IPS-NIHi11 (cell line): ENCODE measurements around the gene GNG4.
A peak's percentile ranks its signal among the peaks of the same experiment; 100 is the strongest.

Source experiments
- DNase-seq: peaks from one replicate; pipeline ENCODE4 v3.0.0; 2012; ENCODE audit warnings: mixed read lengths, low spot score

Gene GNG4

DNA sequence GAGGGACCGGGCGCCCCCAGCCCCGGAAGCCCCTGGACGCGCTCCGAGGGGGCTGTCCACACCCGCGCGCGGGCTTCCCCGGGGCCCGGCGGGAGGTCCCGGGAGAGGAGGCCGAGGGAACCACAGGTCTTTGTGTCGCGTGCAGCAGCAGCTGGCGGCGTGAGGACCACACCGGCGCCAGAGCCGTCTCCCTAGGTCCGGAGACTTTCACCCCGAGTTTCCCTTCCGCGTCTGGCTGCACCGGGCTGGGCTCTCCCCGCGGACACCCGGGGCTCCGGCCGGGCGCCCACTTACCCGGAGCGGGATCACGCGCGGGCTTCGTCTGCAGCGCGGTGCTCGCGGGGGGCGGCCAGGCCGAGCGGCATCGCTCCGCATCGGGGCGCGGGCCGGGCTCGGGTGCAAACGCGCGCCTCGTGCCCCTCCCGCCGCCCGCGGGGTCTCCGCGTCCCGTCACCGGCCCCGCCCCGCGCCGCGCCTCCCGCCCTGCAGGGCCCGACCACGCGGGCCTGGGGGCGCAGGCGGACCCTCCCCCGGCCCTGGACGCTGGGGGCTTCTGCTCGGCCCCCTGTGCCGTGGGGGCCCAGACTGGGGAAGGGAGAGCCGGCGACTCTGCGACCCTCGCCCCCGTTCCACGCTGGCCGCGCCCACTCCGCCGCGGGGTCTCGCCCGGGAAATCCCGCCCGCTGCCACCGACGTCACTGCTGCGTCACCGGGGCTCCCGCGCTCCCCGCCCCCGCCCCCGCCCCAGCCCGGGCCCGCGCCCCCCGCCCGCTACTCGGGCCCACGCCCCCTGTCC, at the start of gene GNG4:
Gene GNG4, minus strand, starts transcription at position 417 of the 796 bp plus-strand sequence. CDS start 65,946 bp downstream, outside the sequence.
- peak; percentile 86 for DNase-seq

DNA sequence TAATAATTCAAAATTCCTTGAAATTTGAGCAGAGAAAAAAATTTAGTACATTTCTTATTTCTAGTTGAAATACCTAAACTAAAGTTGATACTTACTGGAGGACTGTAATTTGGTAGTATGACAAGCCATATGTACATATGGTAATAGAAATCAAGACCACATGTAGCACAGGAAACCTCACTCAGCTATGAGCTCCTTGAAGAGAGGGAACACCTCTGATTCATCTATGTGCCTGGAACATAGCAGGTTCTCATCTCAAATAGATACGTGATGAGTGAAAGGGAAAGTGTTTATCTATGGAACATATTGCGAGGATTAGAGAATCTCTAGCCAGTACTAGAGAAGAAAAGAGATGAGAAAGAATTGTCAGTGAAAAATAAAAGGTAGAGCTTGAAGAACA, 47.9 kb upstream of the GNG4 start:
- DNase-seq, result no peak

DNA sequence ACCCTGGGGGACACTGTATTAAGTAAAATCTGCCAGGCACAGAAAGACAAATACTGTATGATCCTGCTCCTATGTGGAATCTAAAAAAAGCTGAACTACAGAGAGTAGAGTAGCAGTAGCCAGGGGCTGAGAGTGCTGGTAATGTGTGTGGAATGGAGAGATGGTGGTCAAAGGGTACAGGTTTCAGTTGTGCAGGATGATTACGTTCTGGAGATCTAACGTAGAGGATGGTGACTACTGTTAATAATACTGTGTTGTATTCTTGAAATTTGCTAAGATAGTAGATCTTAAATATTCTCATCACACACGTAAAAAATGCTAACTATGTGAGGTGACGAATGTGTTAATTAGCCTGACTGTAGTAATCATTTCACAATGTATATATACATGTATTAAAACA, 39.8 kb upstream of the GNG4 start:
- DNase-seq, result no peak

DNA sequence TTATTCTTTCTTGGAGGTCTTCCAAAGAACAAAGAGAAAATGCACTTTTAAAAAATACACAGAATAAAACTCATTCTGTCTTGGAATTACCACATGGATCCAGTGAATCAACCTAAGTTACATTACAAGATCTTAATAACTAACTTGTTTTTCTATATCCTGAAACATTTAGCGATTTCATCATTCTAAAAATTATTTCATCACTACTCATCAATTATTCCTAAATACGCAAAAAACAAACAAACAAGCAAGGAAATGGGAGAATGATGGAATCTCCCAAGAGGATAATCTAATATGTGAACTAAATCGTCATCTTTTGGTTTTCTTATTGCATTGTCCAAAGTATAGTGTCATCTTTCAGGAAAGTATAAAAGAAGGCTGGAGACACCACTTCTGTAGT, 38.5 kb upstream of the GNG4 start:
- no peak for DNase-seq

DNA sequence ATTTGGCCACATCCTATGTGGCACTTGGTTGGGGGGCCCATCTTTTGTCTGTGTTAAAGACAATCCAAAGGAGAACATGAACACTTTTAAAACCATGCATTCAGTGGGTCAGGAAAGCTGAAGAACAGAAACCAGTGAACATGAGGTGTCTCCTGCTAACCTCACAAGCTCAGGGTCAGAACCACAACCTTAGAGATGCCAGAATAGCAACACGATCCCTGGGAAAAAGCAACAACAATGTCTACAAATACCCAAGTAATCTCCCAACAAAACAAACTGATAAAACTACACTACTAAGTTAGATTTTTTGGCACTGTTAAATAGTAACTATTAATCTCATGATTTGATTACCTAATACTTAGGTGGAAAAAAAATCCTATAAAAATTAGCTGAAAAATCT, 34.1 kb upstream of the GNG4 start:
- no peak for DNase-seq

DNA sequence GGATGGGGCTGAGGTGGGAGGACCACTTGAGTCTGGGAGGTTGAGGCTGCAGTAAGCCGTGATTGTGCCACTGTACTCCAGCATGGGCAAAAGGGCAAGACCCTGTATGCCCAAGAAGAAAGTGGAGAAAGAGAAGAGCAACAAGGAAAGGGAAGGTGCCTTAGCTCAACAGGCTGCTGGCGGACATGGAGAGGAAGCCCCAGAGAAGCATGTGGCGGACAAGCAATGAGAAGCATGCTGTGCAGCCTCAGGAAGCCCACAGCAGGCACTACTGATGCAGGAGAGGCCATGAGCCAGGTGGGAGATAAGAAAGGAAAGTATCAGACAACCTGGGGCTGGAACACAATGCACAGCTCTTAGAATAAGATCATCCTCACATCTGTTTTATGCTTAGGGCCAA, 32.6 kb upstream of the GNG4 start:
- DNase-seq, result no peak

DNA sequence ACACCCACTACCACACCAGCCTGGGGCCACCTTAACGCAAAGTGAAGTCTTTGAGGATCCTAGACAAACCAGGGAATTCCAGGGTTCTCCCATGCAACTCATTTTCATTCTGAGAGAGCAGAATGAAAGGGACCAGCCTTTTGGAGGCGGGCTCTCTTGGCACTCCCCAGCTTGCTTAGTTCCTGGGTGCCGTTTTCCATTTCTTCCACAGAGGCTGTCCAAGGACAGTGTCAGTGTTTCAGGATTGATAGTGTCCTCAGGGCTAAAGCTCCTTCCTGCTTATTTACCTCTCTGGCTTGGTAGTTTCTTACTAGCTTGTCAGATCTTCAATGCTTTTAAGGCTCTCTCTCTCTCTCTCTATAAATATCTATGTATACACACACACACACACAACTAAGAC, 30.1 kb upstream of the GNG4 start:
- DNase-seq, result no peak

DNA sequence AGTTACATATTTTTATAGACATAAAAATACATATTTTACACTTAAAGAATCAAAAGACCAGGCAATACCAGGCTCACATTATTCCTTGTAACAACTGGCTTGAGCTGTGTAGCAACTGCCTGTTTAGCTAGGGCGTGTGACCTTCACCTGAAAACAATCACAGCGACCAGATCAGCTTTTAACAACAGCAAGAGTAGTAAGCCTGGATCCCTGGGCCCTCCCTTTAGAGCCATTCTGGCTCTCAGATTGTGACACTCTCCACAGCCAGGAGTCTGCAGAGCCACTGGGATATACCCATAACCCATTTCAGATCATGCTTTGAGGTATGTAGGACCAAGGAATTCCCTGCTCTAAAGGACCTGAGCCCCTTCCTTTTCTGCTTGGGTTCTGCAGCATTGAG, 29.4 kb upstream of the GNG4 start:
- DNase-seq, result no peak

DNA sequence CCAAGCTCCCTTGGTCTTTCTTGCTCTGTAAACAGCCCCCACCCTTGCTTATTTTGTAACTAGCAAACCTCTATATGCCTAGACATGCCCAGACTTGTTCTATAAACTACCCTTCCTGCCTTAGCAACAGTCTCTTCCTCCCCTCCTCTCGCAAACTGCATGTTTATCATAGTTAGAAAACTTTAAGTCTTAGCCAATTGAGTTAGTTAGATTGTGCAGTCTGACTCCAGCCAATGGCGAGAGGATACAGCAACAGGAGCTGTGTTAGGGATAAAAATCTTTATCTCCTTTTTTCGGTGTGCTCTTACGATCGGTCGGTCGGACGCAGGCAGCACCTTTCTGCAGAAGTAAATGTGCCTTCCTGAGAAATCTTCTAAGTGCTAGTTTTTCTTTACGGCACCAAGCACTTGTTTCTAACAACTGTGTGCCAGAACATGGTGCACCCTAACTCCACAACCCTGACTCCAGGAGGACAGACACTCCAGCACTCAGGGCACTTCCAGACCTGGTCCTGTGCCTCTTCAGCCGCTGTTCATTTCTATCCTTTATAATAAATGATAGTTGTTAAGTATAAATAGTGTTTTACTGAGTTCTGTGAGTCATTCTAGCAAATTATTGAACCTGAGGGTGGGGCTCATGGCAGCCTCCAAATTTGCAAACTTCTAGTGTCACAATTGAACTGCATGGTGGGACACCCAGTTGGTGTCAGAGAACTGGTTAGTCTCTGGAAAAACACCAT, 25.7 kb upstream of the GNG4 start:
- no peak for DNase-seq

DNA sequence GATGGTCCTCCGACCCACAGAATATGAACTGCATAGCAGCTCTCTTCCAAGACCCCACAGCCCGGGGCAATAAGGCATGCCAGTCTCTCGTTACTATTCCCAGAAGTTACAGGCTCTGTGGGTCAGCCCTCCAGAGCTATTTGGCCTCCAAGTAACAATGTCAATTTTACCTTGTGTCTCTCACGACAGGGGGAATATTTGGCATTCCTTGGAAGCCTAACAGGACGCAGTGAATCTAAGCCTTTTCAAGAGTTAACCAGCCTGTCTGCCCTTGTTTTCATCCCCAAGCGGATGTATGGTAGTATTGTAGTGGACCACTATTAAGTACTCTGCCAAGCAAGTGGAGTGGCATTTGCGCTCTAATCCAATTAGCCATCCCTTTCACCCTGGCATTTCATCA, 24.4 kb upstream of the GNG4 start:
- DNase-seq, result no peak

DNA sequence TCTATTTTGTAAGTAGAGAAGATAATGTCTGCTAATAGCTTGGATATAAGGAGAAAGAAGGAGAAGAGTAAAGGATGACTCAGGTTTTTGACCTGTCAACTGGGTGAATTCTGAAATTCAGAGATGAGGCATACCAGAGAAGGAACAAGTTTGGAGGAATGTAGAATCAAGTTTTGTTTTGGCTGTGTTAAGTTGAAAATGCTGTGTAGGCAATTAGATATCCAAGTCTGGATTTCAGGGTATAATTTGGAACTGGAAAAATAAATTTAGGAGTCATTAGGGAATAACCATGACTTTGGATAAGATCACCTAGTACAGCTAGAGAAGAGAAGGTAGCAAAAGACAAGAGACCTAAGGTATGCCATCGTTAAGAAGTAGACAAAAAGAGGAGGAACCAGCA, 22.4 kb upstream of the GNG4 start:
- no peak for DNase-seq

DNA sequence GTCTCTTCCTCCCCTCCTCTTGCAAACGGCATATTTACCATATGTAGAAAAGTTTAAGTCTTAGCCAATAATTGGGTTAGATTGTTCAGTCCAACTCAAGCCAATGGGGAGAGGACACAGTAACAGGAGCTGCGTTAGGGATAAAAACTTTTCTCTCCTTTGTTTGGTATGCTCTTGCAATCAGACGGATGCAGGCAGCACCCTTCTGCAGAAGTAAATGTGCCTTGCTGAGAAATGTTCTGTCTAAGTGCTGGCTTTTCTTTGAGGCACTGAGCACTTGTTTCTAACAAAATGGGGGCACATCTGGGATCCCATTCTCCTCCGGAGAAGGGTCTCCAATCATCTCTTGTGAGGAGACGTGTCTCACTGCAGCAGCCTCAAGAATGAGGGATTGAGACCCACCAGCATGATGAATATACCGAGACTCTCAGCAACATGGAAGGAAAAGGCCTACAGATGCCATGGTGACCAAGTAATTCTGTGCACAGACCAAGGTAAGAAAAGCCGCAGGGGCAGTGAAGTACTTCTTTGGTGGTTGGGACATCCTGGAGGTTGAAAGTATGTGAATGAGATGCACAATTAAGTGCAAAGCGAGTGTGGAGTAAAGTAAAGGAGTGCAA, 20.7 kb upstream of the GNG4 start:
- DNase-seq, result no peak

DNA sequence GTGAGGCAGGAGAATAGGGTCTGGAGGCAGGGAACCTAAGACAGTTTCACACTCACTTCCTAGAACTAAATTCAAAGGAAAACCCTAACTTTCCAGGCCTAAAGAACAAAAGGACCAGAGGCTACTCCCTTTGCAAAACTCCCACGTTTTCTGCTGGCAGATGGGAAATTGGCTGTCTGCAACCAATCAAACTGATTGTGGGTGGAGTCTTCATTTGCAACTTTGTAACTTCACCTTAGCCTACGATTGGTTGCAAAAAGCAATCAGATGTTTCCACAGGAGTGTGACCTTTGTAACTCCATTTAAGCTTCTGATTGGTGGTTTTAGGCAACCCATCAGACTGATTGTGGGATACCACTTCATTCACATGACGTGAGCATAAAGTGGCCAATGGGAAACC, 19.7 kb upstream of the GNG4 start:
- no peak for DNase-seq

DNA sequence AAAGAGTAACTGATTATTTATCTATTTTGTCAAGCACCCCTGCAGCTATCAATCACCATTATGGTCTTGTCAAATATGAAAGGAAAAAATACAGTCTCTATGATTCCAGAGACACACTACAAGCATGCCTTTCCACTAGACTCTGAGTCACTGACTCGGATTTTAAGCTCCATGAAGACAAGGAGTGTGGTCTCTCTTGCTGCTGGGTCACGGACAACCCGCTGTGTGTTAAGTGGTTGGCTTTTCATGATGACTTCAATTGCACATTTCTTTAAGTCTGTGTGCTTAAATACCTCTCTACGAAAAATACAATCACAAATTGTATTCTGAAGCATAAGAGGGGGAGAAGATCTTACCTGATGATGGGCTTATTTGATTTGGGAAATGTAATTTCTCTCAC, 14.0 kb upstream of the GNG4 start:
- no peak for DNase-seq

DNA sequence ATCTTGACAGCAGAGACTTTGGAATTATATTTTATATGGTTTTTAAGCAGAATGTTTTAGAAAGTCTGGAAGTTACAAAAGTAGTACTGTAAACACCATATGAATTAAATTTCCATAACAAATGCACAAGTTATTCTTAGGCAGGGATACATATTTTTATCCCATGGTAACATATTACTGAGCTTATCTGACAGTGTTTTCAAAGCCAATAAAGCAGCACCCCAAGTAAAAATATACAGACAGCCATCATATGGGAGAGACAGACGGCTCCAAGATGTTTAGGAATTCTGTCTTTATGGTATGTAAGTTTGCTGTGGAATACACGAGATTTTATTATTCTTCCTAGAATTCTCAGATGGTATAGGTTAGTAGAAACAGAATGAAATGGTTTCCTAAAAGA, 12.0 kb upstream of the GNG4 start:
- DNase-seq, result no peak

DNA sequence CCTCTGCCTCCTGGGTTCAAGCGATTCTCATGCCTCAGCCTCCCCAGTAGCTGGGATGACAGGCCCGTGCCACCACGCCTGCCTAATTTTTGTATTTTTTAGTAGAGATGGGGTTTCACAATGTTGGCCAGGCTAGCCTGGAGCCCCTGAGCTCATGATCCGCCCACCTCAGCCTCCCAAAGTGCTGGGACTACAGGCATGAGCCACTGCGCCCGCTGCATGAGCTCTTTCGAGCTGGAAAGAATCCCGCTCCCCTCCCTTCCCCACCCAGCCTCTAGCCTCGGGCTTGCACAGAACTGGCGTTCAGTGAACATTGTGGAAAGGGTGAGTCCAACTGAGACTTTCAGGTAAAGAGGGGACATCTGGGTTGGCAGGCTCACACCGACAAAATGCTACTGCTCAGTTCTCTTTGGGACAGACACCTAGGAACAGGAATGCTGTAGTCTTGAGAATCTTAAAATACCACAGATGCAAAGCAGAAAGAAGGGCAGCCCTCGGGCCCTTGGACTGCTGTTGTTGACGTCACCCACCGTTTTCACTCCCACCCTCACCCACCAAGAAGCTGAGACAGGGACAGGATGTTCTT, 9.7 kb upstream of the GNG4 start:
- no peak for DNase-seq

DNA sequence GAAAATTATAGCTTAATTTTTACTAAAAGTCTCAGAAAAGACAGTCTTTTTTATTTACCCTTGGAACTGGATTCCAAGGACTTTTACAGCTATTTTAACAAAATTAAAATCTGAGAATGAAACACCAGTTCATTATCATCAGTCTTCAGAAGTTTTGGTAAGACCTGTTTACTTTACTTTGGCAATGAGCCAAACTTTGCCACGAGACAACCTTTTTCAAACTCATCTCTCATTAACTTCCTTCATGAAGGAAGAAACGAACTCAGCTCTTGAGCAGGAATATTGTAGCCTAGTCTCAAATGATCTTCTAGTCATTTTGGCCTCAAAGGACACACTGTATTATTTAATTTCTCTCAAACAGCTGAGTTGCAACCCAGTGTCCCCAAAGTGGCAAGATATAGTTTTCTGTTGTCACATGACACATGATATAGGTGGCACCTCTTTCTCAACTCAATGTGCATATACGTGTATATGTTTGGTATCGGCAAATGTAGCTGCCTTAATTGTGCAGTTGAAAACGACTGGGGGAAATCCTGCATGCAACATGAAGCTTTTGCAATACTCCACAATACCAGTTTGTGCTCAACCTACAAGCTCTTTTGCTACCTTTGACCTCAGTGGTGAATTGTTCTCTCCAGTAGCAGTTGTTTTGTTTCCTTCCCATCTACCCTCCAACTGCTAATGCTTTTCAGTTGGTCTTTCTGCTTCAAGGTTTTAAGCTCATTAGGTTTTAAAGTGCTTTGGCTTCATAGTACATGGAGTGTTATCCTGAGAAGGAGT, 8.4 kb upstream of the GNG4 start:
- DNase-seq, result no peak

DNA sequence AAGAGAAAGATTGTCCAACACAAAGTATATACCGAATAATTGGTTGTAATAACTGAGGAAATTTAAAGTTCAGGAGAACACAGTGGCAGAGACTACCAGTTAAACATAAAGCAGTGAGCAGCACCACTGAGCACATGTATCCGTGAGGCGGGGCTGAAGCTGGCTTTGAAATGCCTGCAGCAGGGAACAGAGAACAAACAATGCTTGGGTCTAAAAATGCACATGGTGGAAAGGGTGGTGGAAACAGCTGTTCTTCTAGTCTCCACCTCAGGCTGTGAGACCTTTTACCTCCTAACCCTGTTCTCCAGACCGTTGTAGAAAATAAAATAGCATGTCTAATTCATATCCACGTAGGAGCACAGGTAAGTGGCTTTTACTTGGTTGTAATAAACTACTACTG, 7.7 kb upstream of the GNG4 start:
- no peak for DNase-seq

DNA sequence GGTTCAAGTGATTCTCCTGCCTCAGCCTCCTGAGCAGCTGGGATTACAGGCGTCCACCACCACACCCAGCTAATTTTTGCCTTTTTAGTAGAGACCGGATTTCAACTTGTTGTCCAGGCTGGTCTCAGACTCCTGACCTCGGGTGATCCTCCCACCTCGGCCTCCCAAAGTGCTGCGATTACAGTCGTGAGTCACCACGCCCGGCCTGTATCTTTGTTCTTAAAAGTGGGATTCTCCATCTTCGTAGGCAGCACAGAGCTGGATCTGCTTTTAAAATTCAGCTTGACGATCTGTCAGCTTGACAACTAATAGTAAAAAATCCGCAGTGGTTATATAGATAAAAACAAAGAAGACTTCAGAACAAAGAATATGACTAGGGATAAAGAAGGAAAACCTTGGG, 2.8 kb upstream of the GNG4 start:
- no peak for DNase-seq

DNA sequence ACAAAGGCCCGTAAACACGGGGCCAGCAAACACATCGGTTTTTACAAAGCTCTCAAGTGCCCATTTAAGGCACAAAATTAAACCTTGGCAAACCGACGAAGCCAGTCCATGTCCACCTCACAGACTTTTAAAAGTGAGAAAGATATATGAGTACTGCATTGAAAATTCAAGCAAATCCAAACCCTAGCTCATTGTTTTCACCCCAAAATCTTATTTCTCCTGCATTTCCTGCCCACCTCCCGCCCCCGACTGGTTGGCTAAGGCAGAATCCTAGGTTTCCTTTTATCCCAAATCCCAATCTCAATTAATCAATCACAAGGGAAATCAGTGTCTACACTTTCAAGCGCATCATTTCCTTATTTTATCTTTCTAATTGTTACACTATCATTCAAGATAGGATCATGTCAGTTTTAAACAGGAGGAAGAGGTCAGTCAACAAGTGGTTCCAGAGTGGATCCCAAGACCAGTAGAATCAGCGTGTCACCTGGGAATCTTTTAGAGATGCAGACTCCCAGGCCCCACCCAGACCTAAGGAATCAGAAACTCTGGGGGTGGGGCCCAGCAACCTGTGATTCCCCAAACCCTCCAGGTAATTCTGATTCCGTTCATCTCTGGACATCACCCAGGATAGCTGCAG, 1.7 kb upstream of the GNG4 start:
- no peak for DNase-seq

DNA sequence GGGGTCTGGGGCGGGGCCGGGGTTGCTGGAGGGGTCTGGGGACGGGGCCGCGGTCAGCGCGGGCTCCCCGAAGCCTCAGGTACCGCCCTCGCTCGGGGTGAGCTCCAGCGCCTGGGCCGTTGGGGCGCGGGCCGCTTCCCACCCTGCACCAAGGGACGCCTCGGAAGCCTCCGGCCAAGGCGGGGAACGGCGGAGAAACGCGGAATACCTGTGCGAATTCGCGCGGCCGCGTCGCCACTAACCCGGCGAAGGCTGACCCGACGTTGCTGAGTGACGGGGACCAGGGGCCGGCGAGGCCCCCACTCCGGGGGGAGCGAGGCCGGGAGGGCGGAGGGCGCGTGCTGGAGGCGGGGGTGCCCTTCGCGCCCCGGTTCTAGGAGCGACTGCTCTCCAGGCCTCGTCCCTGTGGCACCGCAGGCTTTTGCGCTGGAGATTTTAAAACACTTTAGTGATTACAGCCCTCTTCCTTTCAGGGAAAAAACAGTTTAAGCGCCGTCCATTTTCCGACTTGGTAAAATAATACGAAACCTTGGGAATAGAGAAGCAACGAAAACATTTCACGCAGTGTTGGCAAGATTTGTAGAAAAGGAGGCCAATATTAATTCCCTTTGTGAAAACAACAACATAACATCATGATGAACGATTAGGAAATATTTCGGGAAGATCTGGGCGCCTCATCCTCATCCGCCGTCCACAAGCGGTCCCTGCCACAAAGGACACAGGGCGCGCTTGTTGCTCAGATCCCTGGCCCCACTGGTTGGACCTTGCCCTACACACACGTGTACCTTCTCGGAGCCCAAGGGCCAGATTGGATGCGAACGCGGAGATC, 971 bp upstream of the GNG4 start:
- DNase-seq, result peak; percentile 85
